SK-N-SH treated with all-trans-retinoic acid at 6 μM for 48 hours (cell line): ENCODE measurements around the gene SCGB1C1.

Source experiments
- ATAC-seq: fragments of 200-7000 bp; cut with Tn5 transposase; 3 replicates; pipeline ENCODE4 v1.9.1; 2020; ENCODE audit warnings: mild to moderate bottlenecking, moderate library complexity
- ARNTL ChIP-seq: fragments of 450-650 bp; formaldehyde crosslinking; IDR thresholded peaks from 2 replicates; pipeline ENCODE4 v1.5.0; 2020; ENCODE audit warnings: low read depth, mild to moderate bottlenecking, moderate library complexity, borderline replicate concordance
- GLIS3 ChIP-seq: fragments of 250-450 bp; sonication (Bioruptor Pico); IDR thresholded peaks from 2 replicates; pipeline ENCODE4 v1.5.0; 2020; ENCODE audit warnings: mild to moderate bottlenecking, moderate library complexity
- ISL1 ChIP-seq: fragments of 250-450 bp; sonication (Bioruptor Pico); IDR thresholded peaks from 2 replicates; pipeline ENCODE4 v2.1.2; 2022; ENCODE audit warnings: mild to moderate bottlenecking, moderate library complexity
- POU6F1 ChIP-seq: fragments of 250-450 bp; sonication (Bioruptor Pico); IDR thresholded peaks from 2 replicates; pipeline ENCODE4 v1.8.0; 2021; ENCODE audit warnings: low read depth, mild to moderate bottlenecking, moderate library complexity, borderline replicate concordance
- PPARA ChIP-seq: fragments of 250-450 bp; sonication (Bioruptor Pico); IDR thresholded peaks from 2 replicates; pipeline ENCODE4 v1.5.0; 2020; ENCODE audit warnings: mild to moderate bottlenecking, borderline replicate concordance
- TCF4 ChIP-seq: fragments of 250-450 bp; sonication (Bioruptor Pico); IDR thresholded peaks from 2 replicates; pipeline ENCODE4 v1.8.0; 2021; ENCODE audit warnings: mild to moderate bottlenecking, moderate library complexity, borderline replicate concordance
- TOX ChIP-seq: fragments of 250-450 bp; sonication (Bioruptor Pico); IDR thresholded peaks from 2 replicates; pipeline ENCODE4 v1.8.0; 2021; ENCODE audit warnings: mild to moderate bottlenecking, moderate library complexity, borderline replicate concordance
- TSHZ2 ChIP-seq: fragments of 250-450 bp; sonication (Bioruptor Pico); IDR thresholded peaks from 2 replicates; pipeline ENCODE4 v1.5.0; 2020; ENCODE audit warnings: mild to moderate bottlenecking, moderate library complexity
- ZC3H10 ChIP-seq: fragments of 250-450 bp; sonication (Bioruptor Pico); IDR thresholded peaks from 2 replicates; pipeline ENCODE4 v1.5.1; 2021; ENCODE audit warnings: mild to moderate bottlenecking, moderate library complexity
- ZFP30 ChIP-seq: fragments of 450-650 bp; formaldehyde crosslinking; IDR thresholded peaks from 2 replicates; pipeline ENCODE4 v1.5.0; 2022; ENCODE audit warnings: mild to moderate bottlenecking, moderate library complexity
- ZNF8 ChIP-seq: fragments of 450-650 bp; formaldehyde crosslinking; IDR thresholded peaks from 2 replicates; pipeline ENCODE4 v1.5.0; 2020; ENCODE audit warnings: mild to moderate bottlenecking, moderate library complexity

Gene SCGB1C1

GRCh38 chr11:241634-242033 lies 48.8 kb downstream of the SCGB1C1 start:
- TF ChIP-seq ZFP30 (CRISPR knock-in tag) (no peak), PPARA (CRISPR knock-in tag) (no peak), ISL1 (CRISPR knock-in tag) (no peak), TCF4 (no peak), ZC3H10 (no peak), TSHZ2 (no peak), GLIS3 (no peak), ARNTL (CRISPR knock-in tag) (no peak), POU6F1 (CRISPR knock-in tag) (no peak), ZNF8 (CRISPR knock-in tag) (no peak), TOX (CRISPR knock-in tag) (no peak)
- ATAC-seq: no peak
